ENCODE data around the gene ACAA2.

DNA sequence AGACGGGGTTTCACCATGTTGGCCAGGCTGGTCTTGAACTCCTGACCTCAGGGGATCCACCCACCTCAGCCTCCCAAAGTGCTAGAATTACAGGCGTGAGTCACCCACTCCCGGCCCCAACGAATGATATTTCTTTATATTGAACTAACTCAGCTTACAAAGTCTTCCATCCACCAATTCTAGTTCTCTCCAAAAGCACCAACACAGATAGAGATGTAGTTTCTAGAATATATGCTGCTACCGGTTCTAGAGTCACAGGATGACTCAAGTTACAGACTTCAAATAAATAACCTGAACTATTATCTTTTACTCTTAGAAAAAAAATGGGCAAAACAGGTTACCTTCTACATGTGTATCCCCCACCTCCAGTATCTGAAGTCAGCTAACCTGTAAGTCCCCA, 9.2 kb downstream of the ACAA2 start:
- TF ChIP-seq ZNF565 (CRISPR knock-in tag; conservative IDR thresholded peaks at IDR 0.05; ENCODE audit: low read depth) (no peak), ZFP30 (CRISPR knock-in tag; IDR thresholded peaks at IDR 0.05) (no peak), ZC3H10 (CRISPR knock-in tag; IDR thresholded peaks at IDR 0.05) (no peak), OSR1 (CRISPR knock-in tag; IDR thresholded peaks at IDR 0.05) (no peak), ZNF70 (CRISPR knock-in tag; IDR thresholded peaks at IDR 0.05) (no peak), RARB (CRISPR knock-in tag; IDR thresholded peaks at IDR 0.05) (no peak), SNAI2 (CRISPR knock-in tag; IDR thresholded peaks at IDR 0.05) (no peak), ISL1 (CRISPR knock-in tag; IDR thresholded peaks at IDR 0.05) (no peak), CSDC2 (CRISPR knock-in tag; IDR thresholded peaks at IDR 0.05) (no peak)
- TF ChIP-seq, protein P1, sequence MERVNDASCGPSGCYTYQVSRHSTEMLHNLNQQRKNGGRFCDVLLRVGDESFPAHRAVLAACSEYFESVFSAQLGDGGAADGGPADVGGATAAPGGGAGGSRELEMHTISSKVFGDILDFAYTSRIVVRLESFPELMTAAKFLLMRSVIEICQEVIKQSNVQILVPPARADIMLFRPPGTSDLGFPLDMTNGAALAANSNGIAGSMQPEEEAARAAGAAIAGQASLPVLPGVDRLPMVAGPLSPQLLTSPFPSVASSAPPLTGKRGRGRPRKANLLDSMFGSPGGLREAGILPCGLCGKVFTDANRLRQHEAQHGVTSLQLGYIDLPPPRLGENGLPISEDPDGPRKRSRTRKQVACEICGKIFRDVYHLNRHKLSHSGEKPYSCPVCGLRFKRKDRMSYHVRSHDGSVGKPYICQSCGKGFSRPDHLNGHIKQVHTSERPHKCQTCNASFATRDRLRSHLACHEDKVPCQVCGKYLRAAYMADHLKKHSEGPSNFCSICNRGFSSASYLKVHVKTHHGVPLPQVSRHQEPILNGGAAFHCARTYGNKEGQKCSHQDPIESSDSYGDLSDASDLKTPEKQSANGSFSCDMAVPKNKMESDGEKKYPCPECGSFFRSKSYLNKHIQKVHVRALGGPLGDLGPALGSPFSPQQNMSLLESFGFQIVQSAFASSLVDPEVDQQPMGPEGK (CRISPR knock-in tag; IDR thresholded peaks at IDR 0.05; ENCODE audit: borderline replicate concordance): no peak
- TF ChIP-seq, protein P2, sequence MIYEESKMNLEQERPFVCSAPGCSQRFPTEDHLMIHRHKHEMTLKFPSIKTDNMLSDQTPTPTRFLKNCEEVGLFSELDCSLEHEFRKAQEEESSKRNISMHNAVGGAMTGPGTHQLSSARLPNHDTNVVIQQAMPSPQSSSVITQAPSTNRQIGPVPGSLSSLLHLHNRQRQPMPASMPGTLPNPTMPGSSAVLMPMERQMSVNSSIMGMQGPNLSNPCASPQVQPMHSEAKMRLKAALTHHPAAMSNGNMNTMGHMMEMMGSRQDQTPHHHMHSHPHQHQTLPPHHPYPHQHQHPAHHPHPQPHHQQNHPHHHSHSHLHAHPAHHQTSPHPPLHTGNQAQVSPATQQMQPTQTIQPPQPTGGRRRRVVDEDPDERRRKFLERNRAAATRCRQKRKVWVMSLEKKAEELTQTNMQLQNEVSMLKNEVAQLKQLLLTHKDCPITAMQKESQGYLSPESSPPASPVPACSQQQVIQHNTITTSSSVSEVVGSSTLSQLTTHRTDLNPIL (CRISPR knock-in tag; IDR thresholded peaks at IDR 0.05; ENCODE audit: low read depth): no peak
- TF ChIP-seq, protein P3, sequence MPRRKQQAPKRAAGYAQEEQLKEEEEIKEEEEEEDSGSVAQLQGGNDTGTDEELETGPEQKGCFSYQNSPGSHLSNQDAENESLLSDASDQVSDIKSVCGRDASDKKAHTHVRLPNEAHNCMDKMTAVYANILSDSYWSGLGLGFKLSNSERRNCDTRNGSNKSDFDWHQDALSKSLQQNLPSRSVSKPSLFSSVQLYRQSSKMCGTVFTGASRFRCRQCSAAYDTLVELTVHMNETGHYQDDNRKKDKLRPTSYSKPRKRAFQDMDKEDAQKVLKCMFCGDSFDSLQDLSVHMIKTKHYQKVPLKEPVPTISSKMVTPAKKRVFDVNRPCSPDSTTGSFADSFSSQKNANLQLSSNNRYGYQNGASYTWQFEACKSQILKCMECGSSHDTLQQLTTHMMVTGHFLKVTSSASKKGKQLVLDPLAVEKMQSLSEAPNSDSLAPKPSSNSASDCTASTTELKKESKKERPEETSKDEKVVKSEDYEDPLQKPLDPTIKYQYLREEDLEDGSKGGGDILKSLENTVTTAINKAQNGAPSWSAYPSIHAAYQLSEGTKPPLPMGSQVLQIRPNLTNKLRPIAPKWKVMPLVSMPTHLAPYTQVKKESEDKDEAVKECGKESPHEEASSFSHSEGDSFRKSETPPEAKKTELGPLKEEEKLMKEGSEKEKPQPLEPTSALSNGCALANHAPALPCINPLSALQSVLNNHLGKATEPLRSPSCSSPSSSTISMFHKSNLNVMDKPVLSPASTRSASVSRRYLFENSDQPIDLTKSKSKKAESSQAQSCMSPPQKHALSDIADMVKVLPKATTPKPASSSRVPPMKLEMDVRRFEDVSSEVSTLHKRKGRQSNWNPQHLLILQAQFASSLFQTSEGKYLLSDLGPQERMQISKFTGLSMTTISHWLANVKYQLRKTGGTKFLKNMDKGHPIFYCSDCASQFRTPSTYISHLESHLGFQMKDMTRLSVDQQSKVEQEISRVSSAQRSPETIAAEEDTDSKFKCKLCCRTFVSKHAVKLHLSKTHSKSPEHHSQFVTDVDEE (CRISPR knock-in tag; IDR thresholded peaks at IDR 0.05): no peak
